K562 (cell line): Measurements from ENCODE around the gene ZPR1. TPM values are rescaled to one million over a fixed set of nuclear protein-coding genes. Genes with fewer than 3 reads are reported as not detected.

Source experiments
- BCOR ChIP-seq: fragments of 450-650 bp; IDR thresholded peaks from 2 replicates; pipeline ENCODE4 v1.6.1; 2016
- CHD2 ChIP-seq: IDR thresholded peaks from 2 replicates; pipeline ENCODE4 v1.6.1; 2011; ENCODE audit warnings: low read depth, low read length
- EWSR1 ChIP-seq: fragments of 450-650 bp; IDR thresholded peaks from 2 replicates; pipeline ENCODE4 v1.6.1; 2018; ENCODE audit warnings: borderline replicate concordance, mild to moderate bottlenecking, low read depth, moderate library complexity; ENCODE audit not compliant: partially characterized antibody
- GMEB1 ChIP-seq: fragments of 250-450 bp; sonication (Bioruptor Pico); IDR thresholded peaks from 2 replicates; pipeline ENCODE4 v1.4.0; 2020; ENCODE audit warnings: mild to moderate bottlenecking
- MED1 ChIP-seq: sonication (generic); formaldehyde crosslinking; IDR thresholded peaks from 2 replicates; pipeline ENCODE4 v1.8.1; 2023; ENCODE audit warnings: missing genetic modification reagents, borderline replicate concordance
- MYNN ChIP-seq, 2 experiments: sonication (generic); formaldehyde crosslinking in 1 of 2; IDR thresholded peaks; 2 replicates each; pipeline versions ENCODE4 v1.5.0 to v1.6.1; 2016 to 2020; ENCODE audit warnings: antibody characterized with exemption in 1 of 2, missing genetic modification reagents in 1 of 2
- PHB ChIP-seq: fragments of 250-450 bp; sonication (Bioruptor Pico); IDR thresholded peaks from 2 replicates; pipeline ENCODE4 v1.5.0; 2021
- POLR2B ChIP-seq: fragments of 450-650 bp; IDR thresholded peaks from 2 replicates; pipeline ENCODE4 v1.6.1; 2018; ENCODE audit warnings: low read depth; ENCODE audit not compliant: partially characterized antibody
- POLR2G ChIP-seq: fragments of 200-400 bp; formaldehyde crosslinking; IDR thresholded peaks from 2 replicates; pipeline ENCODE4 v1.6.1; 2017; ENCODE audit warnings: low read depth, mild to moderate bottlenecking, antibody characterized with exemption, low read length, moderate library complexity
- SETDB1 ChIP-seq: IDR thresholded peaks from one replicate; pipeline ENCODE4 v1.6.1; 2012; ENCODE audit warnings: low read length, control low read depth, inconsistent platforms
- ZNF143 ChIP-seq: sonication (generic); formaldehyde crosslinking; IDR thresholded peaks from 2 replicates; pipeline ENCODE4 v1.9.0; 2022; ENCODE audit warnings: mild to moderate bottlenecking, missing genetic modification reagents
- ZNF212 ChIP-seq: fragments of 450-650 bp; formaldehyde crosslinking; IDR thresholded peaks from 2 replicates; pipeline ENCODE4 v1.4.0; 2020; ENCODE audit warnings: mild to moderate bottlenecking
- ZNF239 ChIP-seq: fragments of 250-450 bp; sonication (Bioruptor Pico); IDR thresholded peaks from 2 replicates; pipeline ENCODE4 v1.4.0; 2020; ENCODE audit warnings: mild to moderate bottlenecking
- ZNF274 ChIP-seq: IDR thresholded peaks from 2 replicates; pipeline ENCODE4 v1.6.1; 2011; ENCODE audit warnings: low read depth, mild to moderate bottlenecking, low read length, moderate library complexity, borderline replicate concordance
- ZNF407 ChIP-seq: fragments of 450-650 bp; IDR thresholded peaks from 2 replicates; pipeline ENCODE4 v1.6.1; 2016; ENCODE audit warnings: low read depth
- ZNF707 ChIP-seq: fragments of 250-450 bp; sonication (Bioruptor Pico); conservative IDR thresholded peaks from 2 replicates; pipeline ENCODE4 v1.8.0; 2022; ENCODE audit warnings: inconsistent platforms, mild to moderate bottlenecking, moderate library complexity
- ZSCAN29 ChIP-seq: fragments of 450-650 bp; IDR thresholded peaks from 2 replicates; pipeline ENCODE4 v1.6.1; 2017
- polyA plus RNA-seq, 8 experiments: library from polyadenylated mRNA; depleted of rRNA in 4 of 8; stranded (reverse) in 5 of 8; unstranded in 3 of 8; fragments of >200 nt; fragmentation: Nextera tagmentation in 2 of 8; fragmentation: Illumina TruSeq in 1 of 8; extraction: Ambion mirVana in 2 of 8; extraction: Trizol in 1 of 8; gene quantifications; 2 replicates each; pipeline versions ENCODE4 v1.2.1 to v1.2.3, GENCODE V29; 2011 to 2014; ENCODE audit warnings: inconsistent platforms in 1 of 8, missing spikeins in 1 of 8
- total RNA-seq, 7 experiments: library from RNA; depleted of rRNA in 6 of 7; stranded (reverse); fragments of >200 nt in 6 of 7; fragmentation: Illumina TruSeq in 2 of 7; extraction: Trizol in 2 of 7; gene quantifications; 2 replicates each; pipeline versions ENCODE4 v1.2.1 to v1.2.3, GENCODE V29; 2011 to 2021; ENCODE audit warnings: low replicate concordance in 1 of 7
- TF ChIP-seq, protein P1 (sequence below): sonication (generic); formaldehyde crosslinking; IDR thresholded peaks from 2 replicates; pipeline ENCODE4 v1.8.1; 2022; ENCODE audit warnings: missing genetic modification reagents
- TF ChIP-seq, protein P2 (sequence below): fragments of 450-650 bp; IDR thresholded peaks from 2 replicates; pipeline ENCODE4 v1.6.1; 2016; ENCODE audit warnings: low read depth, mild to moderate bottlenecking, moderate library complexity

Gene ZPR1
- total and polyA plus RNA-seq, 9 of the 15 experiments (the other 6 are each of a cell fraction or from before 2014, with no cell fraction given), result 13.0 to 120 (median 83.8) TPM

GRCh38 chr11:116776522-116776984 is 11.3 kb downstream of the ZPR1 start (continued):
- TF ChIP-seq ZNF239 (CRISPR knock-in tag) (no peak), MED1 (CRISPR knock-in tag) (no peak), MYNN (IDR thresholded peaks at IDR 0.05) (no peak), MYNN (CRISPR knock-in tag; IDR thresholded peaks at IDR 0.05) (no peak), EWSR1 (no peak), ZSCAN29 (no peak), ZNF407 (no peak), ZNF212 (CRISPR knock-in tag) (no peak), GMEB1 (CRISPR knock-in tag) (no peak), CHD2 (no peak), ZNF707 (CRISPR knock-in tag) (no peak), POLR2B (no peak), BCOR (no peak), SETDB1 (no peak), PHB (CRISPR knock-in tag) (no peak), ZNF143 (CRISPR knock-in tag) (no peak), ZNF274 (no peak), POLR2G (no peak)
- TF ChIP-seq, protein P1, sequence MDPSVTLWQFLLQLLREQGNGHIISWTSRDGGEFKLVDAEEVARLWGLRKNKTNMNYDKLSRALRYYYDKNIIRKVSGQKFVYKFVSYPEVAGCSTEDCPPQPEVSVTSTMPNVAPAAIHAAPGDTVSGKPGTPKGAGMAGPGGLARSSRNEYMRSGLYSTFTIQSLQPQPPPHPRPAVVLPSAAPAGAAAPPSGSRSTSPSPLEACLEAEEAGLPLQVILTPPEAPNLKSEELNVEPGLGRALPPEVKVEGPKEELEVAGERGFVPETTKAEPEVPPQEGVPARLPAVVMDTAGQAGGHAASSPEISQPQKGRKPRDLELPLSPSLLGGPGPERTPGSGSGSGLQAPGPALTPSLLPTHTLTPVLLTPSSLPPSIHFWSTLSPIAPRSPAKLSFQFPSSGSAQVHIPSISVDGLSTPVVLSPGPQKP (CRISPR knock-in tag), result no peak
- TF ChIP-seq, protein P2, sequence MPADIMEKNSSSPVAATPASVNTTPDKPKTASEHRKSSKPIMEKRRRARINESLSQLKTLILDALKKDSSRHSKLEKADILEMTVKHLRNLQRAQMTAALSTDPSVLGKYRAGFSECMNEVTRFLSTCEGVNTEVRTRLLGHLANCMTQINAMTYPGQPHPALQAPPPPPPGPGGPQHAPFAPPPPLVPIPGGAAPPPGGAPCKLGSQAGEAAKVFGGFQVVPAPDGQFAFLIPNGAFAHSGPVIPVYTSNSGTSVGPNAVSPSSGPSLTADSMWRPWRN, result no peak
